GM12872 (cell line): ENCODE data around the gene RBM19.

ENCODE experiments used
- TF ChIP-seq, protein P1 (sequence below): IDR thresholded peaks from 3 replicates; pipeline ENCODE4 v1.5.1; 2011; ENCODE audit warnings: low read depth, mild to moderate bottlenecking, low read length, moderate library complexity; ENCODE audit not compliant: insufficient read depth

Gene RBM19

DNA sequence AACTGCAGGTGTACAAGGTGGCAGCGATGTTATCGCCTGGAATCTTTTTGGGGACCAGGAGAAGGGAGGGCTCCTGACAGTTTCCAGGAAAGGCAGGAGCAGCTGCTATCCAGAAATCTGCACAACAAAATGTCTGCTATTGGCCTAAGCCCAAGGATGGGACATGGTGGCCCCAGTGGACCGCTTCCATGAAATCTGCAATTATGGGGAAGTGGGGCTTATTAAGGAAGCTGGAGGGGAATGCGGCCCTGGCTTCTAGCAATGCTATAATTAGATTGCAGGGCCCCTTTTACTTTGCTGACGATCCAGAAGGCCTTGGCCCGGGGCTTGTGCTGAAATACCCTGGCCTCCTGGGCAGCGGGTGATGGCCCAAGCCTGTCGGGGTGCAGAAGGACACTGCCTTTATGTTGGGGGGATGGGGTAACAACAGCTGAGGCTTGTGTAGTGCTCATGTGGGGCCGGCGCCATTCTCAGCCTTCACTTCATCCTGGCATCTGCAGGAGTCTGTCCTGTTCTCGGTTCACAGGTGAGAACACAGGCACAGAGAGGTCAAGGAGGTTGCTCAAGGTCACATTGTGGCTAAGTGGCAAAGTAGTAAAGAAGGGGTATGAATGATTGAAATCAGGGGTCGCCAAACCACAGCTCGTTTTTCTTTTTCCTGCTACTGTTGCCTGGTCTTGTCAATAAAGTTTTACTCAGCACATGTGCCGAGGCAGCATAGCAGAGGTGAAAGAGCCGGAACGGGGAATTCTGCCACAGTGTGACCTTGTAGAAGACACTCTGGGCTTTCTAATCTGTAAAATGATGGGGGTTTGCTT, 153.5 kb downstream of the RBM19 start:
- TF ChIP-seq, protein P1, sequence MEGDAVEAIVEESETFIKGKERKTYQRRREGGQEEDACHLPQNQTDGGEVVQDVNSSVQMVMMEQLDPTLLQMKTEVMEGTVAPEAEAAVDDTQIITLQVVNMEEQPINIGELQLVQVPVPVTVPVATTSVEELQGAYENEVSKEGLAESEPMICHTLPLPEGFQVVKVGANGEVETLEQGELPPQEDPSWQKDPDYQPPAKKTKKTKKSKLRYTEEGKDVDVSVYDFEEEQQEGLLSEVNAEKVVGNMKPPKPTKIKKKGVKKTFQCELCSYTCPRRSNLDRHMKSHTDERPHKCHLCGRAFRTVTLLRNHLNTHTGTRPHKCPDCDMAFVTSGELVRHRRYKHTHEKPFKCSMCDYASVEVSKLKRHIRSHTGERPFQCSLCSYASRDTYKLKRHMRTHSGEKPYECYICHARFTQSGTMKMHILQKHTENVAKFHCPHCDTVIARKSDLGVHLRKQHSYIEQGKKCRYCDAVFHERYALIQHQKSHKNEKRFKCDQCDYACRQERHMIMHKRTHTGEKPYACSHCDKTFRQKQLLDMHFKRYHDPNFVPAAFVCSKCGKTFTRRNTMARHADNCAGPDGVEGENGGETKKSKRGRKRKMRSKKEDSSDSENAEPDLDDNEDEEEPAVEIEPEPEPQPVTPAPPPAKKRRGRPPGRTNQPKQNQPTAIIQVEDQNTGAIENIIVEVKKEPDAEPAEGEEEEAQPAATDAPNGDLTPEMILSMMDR, result no peak

DNA sequence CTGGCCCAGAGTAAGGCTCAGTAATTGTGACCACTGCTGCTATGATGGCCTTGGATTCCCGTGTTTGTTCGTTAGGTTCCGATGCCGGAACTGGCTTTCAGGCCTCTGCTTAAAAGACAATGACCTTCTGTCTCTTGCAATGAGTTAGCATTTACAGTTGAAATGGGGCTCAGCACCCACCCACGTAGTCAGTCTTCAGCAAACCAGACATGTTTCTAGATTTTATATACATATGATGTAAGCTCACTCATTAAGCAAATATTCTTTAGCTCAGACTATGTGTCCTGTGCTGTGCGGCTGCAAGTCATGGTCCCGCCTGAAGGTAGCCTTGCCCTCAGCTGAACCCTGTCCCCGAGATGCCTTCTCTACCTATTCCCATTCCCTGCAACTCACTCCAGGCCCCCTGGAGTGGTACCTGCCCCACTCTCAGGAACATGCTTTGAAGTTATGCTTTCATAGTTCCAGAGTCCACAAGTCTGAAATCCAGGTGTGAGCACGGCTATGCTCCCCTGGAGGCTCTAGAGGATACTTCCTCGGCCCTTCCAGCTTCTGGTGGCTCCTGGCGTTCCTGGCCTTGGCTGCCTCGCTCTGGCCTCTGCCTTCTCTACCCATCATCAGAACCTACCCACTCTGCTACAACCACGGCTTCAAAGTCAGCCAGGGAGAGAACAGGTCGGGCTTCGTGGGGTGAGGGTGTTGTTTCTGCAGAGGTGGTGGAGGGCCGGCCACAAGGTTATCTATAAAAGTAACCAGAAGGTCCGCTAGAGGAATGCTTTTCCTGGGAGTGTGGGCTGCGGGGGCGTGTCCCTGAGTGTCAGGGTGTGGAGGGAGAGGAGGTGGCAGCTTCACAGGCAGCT, 157.8 kb downstream of the RBM19 start:
- TF ChIP-seq, protein P1, result no peak

DNA sequence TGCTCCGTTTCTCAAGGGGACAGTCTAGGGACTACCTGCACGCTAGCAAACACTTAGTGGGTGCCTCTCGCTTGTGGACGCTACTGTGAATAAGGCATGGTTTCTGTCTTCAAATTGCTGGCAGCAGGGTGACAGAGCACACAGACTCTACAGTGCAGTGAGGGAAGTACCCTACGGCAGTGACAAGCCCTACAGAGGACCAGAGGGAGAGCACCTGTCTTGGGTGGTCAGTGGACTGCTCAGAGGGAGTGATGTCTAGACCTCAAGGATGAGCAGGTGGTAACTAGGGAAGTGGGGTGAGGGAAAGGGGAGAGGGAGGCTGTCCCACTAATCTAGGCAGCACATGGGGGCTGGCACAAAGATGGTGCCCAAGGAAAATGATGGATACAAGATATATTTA, 160.5 kb downstream of the RBM19 start:
- TF ChIP-seq, protein P1, result no peak

DNA sequence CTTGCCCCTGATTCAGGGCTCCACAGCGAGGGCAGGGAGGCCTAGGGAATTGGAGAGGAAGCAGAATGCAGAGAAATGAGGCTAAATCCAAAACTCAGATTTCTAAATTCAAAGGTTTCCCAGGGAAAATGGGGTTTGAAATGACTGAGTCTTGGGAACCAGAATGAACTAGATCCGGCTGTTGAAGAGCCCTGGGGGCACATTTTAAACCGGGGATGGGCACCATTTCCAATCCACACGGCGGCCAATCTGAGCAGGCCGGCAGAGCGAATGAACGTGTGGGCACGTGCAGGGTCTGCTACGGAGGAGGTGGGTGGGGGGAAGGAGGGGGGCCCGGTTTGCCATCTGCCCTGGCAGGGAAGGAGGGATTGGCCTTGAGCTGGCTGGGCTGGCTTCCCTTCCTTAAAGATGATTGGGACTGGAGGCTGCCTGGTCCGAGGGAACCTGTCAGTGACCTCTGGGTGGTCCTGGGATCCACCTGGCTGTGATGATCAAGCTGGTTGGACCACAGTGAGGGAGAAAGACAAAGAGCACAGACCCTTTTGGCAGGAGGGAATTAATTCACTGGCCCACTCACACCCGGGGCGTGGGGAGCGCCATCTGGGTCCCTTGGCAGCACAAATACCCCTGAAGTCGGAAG, 161.0 kb downstream of the RBM19 start:
- TF ChIP-seq, protein P1, result no peak

DNA sequence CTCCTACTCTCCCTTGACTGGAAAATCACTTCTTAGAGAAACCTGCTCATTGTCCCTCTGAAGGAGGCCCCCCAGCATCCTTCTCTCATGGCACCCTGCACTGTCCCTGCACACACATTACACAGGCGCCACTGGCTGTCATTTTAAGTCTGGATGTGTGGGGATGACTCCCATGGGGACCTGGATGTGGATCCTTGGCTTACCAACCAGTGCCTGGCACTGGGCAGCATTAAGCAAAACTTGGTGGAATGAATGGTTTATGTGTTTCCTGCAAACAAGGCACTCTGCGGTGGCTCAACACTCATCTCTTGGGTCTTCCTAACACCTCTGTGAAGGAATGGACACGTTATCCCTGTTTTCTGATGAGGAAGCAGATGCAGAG, 162.4 kb downstream of the RBM19 start:
- TF ChIP-seq, protein P1, result no peak

DNA sequence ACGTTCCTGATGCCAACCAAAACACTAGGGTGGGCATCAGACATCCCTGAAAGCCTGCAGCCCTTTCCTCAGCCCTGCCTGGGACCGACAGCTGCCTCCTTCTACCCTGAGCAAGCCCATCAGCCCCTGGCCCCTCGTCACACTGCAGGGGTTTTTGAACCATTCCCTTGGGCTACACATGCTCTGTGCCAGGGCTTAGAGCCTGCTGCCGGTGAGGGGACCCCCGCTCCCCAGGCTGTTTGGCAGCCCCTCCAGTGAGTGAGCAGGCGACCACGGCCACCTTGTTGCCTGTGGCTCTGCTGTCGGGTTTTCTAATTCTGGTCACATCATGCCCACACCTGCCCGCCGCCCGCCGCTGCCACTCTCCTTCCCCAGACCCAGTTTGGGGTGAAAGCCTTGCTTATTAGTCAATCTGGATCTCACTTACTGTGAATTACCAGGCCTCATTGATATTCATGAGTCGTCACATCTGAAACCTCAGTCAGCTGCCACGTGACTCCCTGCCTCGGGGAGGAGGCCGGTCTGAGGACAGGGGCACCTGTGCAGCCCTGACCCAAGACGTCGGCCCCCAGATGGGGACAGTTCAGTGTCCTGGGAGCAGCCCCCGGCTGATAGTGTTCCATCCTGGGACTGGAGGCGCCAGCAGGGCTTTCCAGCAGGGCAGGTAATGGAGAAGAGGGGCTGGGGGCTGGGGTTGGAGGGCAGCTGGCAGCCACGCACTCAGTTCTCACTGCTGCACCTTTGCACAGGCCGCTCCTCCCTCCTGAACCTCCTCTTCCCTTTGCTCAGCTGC, 163.0 kb downstream of the RBM19 start:
- TF ChIP-seq, protein P1, result no peak
